ENCODE results near the gene RPN2.

- TF ChIP-seq, protein P1, sequence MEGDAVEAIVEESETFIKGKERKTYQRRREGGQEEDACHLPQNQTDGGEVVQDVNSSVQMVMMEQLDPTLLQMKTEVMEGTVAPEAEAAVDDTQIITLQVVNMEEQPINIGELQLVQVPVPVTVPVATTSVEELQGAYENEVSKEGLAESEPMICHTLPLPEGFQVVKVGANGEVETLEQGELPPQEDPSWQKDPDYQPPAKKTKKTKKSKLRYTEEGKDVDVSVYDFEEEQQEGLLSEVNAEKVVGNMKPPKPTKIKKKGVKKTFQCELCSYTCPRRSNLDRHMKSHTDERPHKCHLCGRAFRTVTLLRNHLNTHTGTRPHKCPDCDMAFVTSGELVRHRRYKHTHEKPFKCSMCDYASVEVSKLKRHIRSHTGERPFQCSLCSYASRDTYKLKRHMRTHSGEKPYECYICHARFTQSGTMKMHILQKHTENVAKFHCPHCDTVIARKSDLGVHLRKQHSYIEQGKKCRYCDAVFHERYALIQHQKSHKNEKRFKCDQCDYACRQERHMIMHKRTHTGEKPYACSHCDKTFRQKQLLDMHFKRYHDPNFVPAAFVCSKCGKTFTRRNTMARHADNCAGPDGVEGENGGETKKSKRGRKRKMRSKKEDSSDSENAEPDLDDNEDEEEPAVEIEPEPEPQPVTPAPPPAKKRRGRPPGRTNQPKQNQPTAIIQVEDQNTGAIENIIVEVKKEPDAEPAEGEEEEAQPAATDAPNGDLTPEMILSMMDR (IDR thresholded peaks at IDR 0.05): no peak
- no peak for TF ChIP-seq POLR2AphosphoS5 (IDR thresholded peaks at IDR 0.05)
Observed at GRCh38 chr20:37242503-37242902, 63.4 kb downstream of the RPN2 start.
